WTC11 (cell line): ENCODE data around the gene SRSF2. TPM values are rescaled to one million over a fixed set of nuclear protein-coding genes. Genes with fewer than 3 reads are reported as not detected.
"Not testable (repeated sequence)": the region's sequence is repeated elsewhere in the genome, so short reads cannot be mapped to it uniquely, and the experiment has no call there.

ENCODE experiments used
- ATAC-seq: fragments of 200-7000 bp; cut with Tn5 transposase; 2 replicates; pipeline ENCODE4 v1.10.0; 2021; ENCODE audit warnings: mild to moderate bottlenecking, moderate library complexity
- CTCF ChIA-PET: fragments of 300-600 bp; sonication (Branson Sonifier 250); formaldehyde crosslinking; loops from one replicate; lab custom pipeline; 2021; ENCODE audit warnings: antibody characterized with exemption; lab: Charles Lee
- POLR2A ChIA-PET: fragments of 350-600 bp; sonication (Branson Sonifier 250); formaldehyde crosslinking; loops from one replicate; lab custom pipeline; 2021; ENCODE audit warnings: antibody characterized with exemption; lab: Charles Lee
- DNase-seq: peaks from one replicate; pipeline ENCODE4 v3.0.0; 2021; ENCODE audit warnings: low spot score
- H3K27ac Mint-ChIP-seq: 2 replicates; pipeline ENCODE4 v1.8.0; 2021; ENCODE audit warnings: mixed read lengths
- H3K27me3 Mint-ChIP-seq: 2 replicates; pipeline ENCODE4 v1.8.0; 2021; ENCODE audit warnings: low read depth, mild to moderate bottlenecking, moderate library complexity, mixed read lengths
- H3K36me3 Mint-ChIP-seq: 2 replicates; pipeline ENCODE4 v1.8.0; 2021; ENCODE audit warnings: mixed read lengths
- H3K4me1 Mint-ChIP-seq: 2 replicates; pipeline ENCODE4 v1.8.0; 2022; ENCODE audit warnings: mixed read lengths
- H3K4me3 Mint-ChIP-seq: 2 replicates; pipeline ENCODE4 v1.8.0; 2021; ENCODE audit warnings: mild to moderate bottlenecking, moderate library complexity, mixed read lengths
- H3K9me3 Mint-ChIP-seq: 2 replicates; pipeline ENCODE4 v1.8.0; 2021; ENCODE audit warnings: mixed read lengths
- AFF4 ChIP-seq: sonication (generic); formaldehyde crosslinking; IDR thresholded peaks from 2 replicates; pipeline ENCODE4 v1.8.1; 2023; ENCODE audit warnings: mild to moderate bottlenecking, missing genetic modification reagents, borderline replicate concordance
- ATF1 ChIP-seq: sonication (generic); formaldehyde crosslinking; IDR thresholded peaks from 2 replicates; pipeline ENCODE4 v1.8.1; 2023; ENCODE audit warnings: mild to moderate bottlenecking, moderate library complexity, missing genetic modification reagents
- E2F1 ChIP-seq: sonication (generic); formaldehyde crosslinking; IDR thresholded peaks from 2 replicates; pipeline ENCODE4 v1.8.0; 2022; ENCODE audit warnings: mild to moderate bottlenecking, missing genetic modification reagents
- E2F5 ChIP-seq: sonication (generic); formaldehyde crosslinking; IDR thresholded peaks from 2 replicates; pipeline ENCODE4 v1.8.1; 2022; ENCODE audit warnings: mild to moderate bottlenecking, moderate library complexity, missing genetic modification reagents
- EMX1 ChIP-seq: fragments of 250-450 bp; sonication (Bioruptor Pico); IDR thresholded peaks from 2 replicates; pipeline ENCODE4 v1.8.0; 2021; ENCODE audit warnings: mild to moderate bottlenecking
- FOXP4 ChIP-seq: sonication (generic); formaldehyde crosslinking; IDR thresholded peaks from 2 replicates; pipeline ENCODE4 v1.8.0; 2022; ENCODE audit warnings: mild to moderate bottlenecking, missing genetic modification reagents
- GTF2I ChIP-seq: fragments of 250-450 bp; sonication (Bioruptor Pico); conservative IDR thresholded peaks from 2 replicates; pipeline ENCODE4 v1.4.0; 2021; ENCODE audit warnings: mild to moderate bottlenecking
- HMGA2 ChIP-seq: fragments of 250-450 bp; sonication (Bioruptor Pico); IDR thresholded peaks from 2 replicates; pipeline ENCODE4 v1.4.0; 2021; ENCODE audit warnings: mild to moderate bottlenecking, moderate library complexity
- HMGXB4 ChIP-seq: sonication (generic); formaldehyde crosslinking; IDR thresholded peaks from 2 replicates; pipeline ENCODE4 v1.8.1; 2023; ENCODE audit warnings: mild to moderate bottlenecking, moderate library complexity, missing genetic modification reagents
- JUN ChIP-seq: sonication (generic); formaldehyde crosslinking; IDR thresholded peaks from 2 replicates; pipeline ENCODE4 v1.8.0; 2023; ENCODE audit warnings: mild to moderate bottlenecking, missing genetic modification reagents
- KAT7 ChIP-seq: sonication (generic); formaldehyde crosslinking; IDR thresholded peaks from 2 replicates; pipeline ENCODE4 v1.8.1; 2023; ENCODE audit warnings: missing genetic modification reagents, mild to moderate bottlenecking, borderline replicate concordance
- MAX ChIP-seq: sonication (generic); formaldehyde crosslinking; IDR thresholded peaks from 2 replicates; pipeline ENCODE4 v1.8.0; 2022; ENCODE audit warnings: mild to moderate bottlenecking, missing genetic modification reagents
- NFE2L1 ChIP-seq: sonication (generic); formaldehyde crosslinking; IDR thresholded peaks from 2 replicates; pipeline ENCODE4 v1.8.1; 2023; ENCODE audit warnings: missing genetic modification reagents
- SMAD3 ChIP-seq: sonication (generic); formaldehyde crosslinking; IDR thresholded peaks from 2 replicates; pipeline ENCODE4 v1.8.0; 2022; ENCODE audit warnings: missing genetic modification reagents, mild to moderate bottlenecking, borderline replicate concordance
- TP53 ChIP-seq: sonication (generic); formaldehyde crosslinking; IDR thresholded peaks from 2 replicates; pipeline ENCODE4 v1.8.1; 2023; ENCODE audit warnings: mild to moderate bottlenecking, missing genetic modification reagents
- USF2 ChIP-seq: sonication (generic); formaldehyde crosslinking; IDR thresholded peaks from 2 replicates; pipeline ENCODE4 v1.8.1; 2023; ENCODE audit warnings: mild to moderate bottlenecking, missing genetic modification reagents, moderate library complexity
- ZNF138 ChIP-seq: sonication (generic); formaldehyde crosslinking; conservative IDR thresholded peaks from 2 replicates; pipeline ENCODE4 v1.8.1; 2022; ENCODE audit warnings: mild to moderate bottlenecking, moderate library complexity, missing genetic modification reagents
- ZNF396 ChIP-seq: fragments of 250-450 bp; sonication (Bioruptor Pico); IDR thresholded peaks from 2 replicates; pipeline ENCODE4 v1.8.0; 2021; ENCODE audit warnings: mild to moderate bottlenecking, moderate library complexity, borderline replicate concordance
- ZNF423 ChIP-seq: fragments of 250-450 bp; sonication (Bioruptor Pico); IDR thresholded peaks from 2 replicates; pipeline ENCODE4 v2.1.2; 2022; ENCODE audit warnings: mild to moderate bottlenecking, moderate library complexity
- total RNA-seq: library from RNA; stranded (reverse); gene quantifications from 3 replicates; pipeline ENCODE4 v1.2.3, GENCODE V29; 2021

SRSF2 gene
- total RNA-seq, 1 experiment from 2014 or later: 355 TPM

GRCh38 chr17:76726231-76726775 is 10.8 kb downstream of the SRSF2 start, which contains the start of gene JMJD6 (continued):
- TF ChIP-seq ZNF396 (CRISPR knock-in tag) (no peak), JUN (CRISPR knock-in tag) (no peak), NFE2L1 (no peak), USF2 (CRISPR knock-in tag) (no peak), E2F1 (CRISPR knock-in tag) (no peak)

GRCh38 chr17:76725580-76726230 is 11.4 kb downstream of the SRSF2 start:
- TF ChIP-seq ZNF423 (CRISPR knock-in tag) (0 out of 2 replicates have a peak, but pooled peaks have one; percentile 48), MAX (0 out of 2 replicates have a peak, but pooled peaks have one; percentile 35), ATF1 (CRISPR knock-in tag) (0 out of 2 replicates have a peak, but pooled peaks have one; percentile 26), GTF2I (CRISPR knock-in tag) (no peak)
- DNase-seq (peak; percentile 18), ATAC-seq (no peak)
- Mint-ChIP-seq H3K27me3 (no peaks in the 10 kb centered on the region), H3K4me3 (peak overlapping the region; percentile 89), H3K36me3 (peaks cover 34% of the 10 kb centered on the region), H3K4me1 (peaks cover 15% of the 10 kb centered on the region), H3K27ac (peak overlapping the region; percentile 57), H3K9me3 (no peaks in the 10 kb centered on the region)
- ChIA-PET POLR2A (interaction anchor here (0.5 to 4.1 kb wide), 4 partner anchors 11 to 535 kb away, joined by 3 to 28 read pairs (median 4); partner anchors contain the start of genes MFSD11 and SRSF2), CTCF (interaction anchor here (0.6 to 2.7 kb wide), 8 partner anchors 12 to 328 kb away, joined by 3 to 12 read pairs (median 5); partner anchors contain the start of gene AANAT)

- ATAC-seq (no peak), DNase-seq (no peak)
- Mint-ChIP-seq H3K4me1 (peaks cover 15% of the 10 kb centered on the region), H3K27me3 (no peaks in the 10 kb centered on the region), H3K9me3 (no peaks in the 10 kb centered on the region), H3K27ac (no peak overlapping the region), H3K36me3 (peaks cover 41% of the 10 kb centered on the region), H3K4me3 (no peak overlapping the region)
- ChIA-PET CTCF (interaction anchor here (1.4 kb wide), 1 partner anchor 15 kb away, joined by 5 read pairs; no protein-coding TSS in a partner anchor), POLR2A (no interaction called here)
- no peak for TF ChIP-seq HMGXB4
- TF ChIP-seq TP53 (CRISPR knock-in tag): no peak
- TF ChIP-seq FOXP4 (CRISPR knock-in tag): no peak
- TF ChIP-seq ZNF138 (CRISPR knock-in tag): no peak
- no peak for TF ChIP-seq HMGA2
- TF ChIP-seq SMAD3 (CRISPR knock-in tag): no peak
- TF ChIP-seq KAT7 (CRISPR knock-in tag): no peak
- TF ChIP-seq E2F5 (CRISPR knock-in tag): no peak
- no peak for TF ChIP-seq EMX1 (CRISPR knock-in tag)
- TF ChIP-seq AFF4 (CRISPR knock-in tag): no peak
Measured at GRCh38 chr17:76723812-76724211, 13.3 kb downstream of the SRSF2 start.

- H3K27me3 Mint-ChIP-seq, ATAC-seq, H3K9me3 Mint-ChIP-seq, H3K4me3 Mint-ChIP-seq, H3K27ac Mint-ChIP-seq, DNase-seq, POLR2A ChIA-PET: not testable (repeated sequence)
- CTCF ChIA-PET: interaction anchor here (0.6 to 1.4 kb wide), 3 partner anchors 15 to 200 kb away, joined by 3 to 5 read pairs (median 5); no protein-coding TSS in a partner anchor
- H3K4me1 Mint-ChIP-seq: peaks cover 15% of the 10 kb centered on the region
- H3K36me3 Mint-ChIP-seq: peaks cover 50% of the 10 kb centered on the region
Measured at GRCh38 chr17:76722977-76723376, 14.2 kb downstream of the SRSF2 start.
